Endodermal cell (in vitro differentiated cells): ENCODE measurements around the gene ZBTB20. TPM values are rescaled to one million over a fixed set of nuclear protein-coding genes. Genes with fewer than 3 reads are reported as not detected.

Source experiments
- DNase-seq: peaks from one replicate; pipeline ENCODE4 v3.0.0-alpha.2; 2017
- H3K27ac ChIP-seq: 2 replicates; pipeline ENCODE4 v1.5.1; 2013; ENCODE audit warnings: mild to moderate bottlenecking, low read depth, low read length, moderate library complexity
- H3K27me3 ChIP-seq: 2 replicates; pipeline ENCODE4 v1.6.1; 2013; ENCODE audit warnings: mild to moderate bottlenecking, low read length, moderate library complexity; ENCODE audit not compliant: insufficient read depth, control insufficient read depth, poor library complexity, severe bottlenecking
- H3K36me3 ChIP-seq: 2 replicates; pipeline ENCODE4 v1.7.0; 2013; ENCODE audit warnings: mild to moderate bottlenecking, low read length, moderate library complexity; ENCODE audit not compliant: control insufficient read depth, insufficient read depth
- H3K4me1 ChIP-seq: one replicate; pipeline ENCODE4 v1.7.0; 2013; ENCODE audit warnings: low read length; ENCODE audit not compliant: control insufficient read depth, insufficient read depth
- H3K4me3 ChIP-seq: 2 replicates; pipeline ENCODE4 v1.5.1; 2013; ENCODE audit warnings: mild to moderate bottlenecking, low read length, moderate library complexity
- H3K9ac ChIP-seq: 2 replicates; pipeline ENCODE4 v1.6.1; 2013; ENCODE audit warnings: mild to moderate bottlenecking, low read length, moderate library complexity; ENCODE audit not compliant: poor library complexity, severe bottlenecking; ENCODE audit errors: extremely low read depth
- H3K9me3 ChIP-seq: 2 replicates; pipeline ENCODE4 v1.6.1; 2013; ENCODE audit warnings: mild to moderate bottlenecking, low read length, moderate library complexity; ENCODE audit not compliant: control insufficient read depth
- H3K27ac Mint-ChIP-seq: 2 replicates; pipeline ENCODE4 v1.8.0; 2020; ENCODE audit warnings: mixed read lengths
- H3K27me3 Mint-ChIP-seq: 2 replicates; pipeline ENCODE4 v1.8.0; 2021; ENCODE audit warnings: mild to moderate bottlenecking, mixed read lengths; ENCODE audit not compliant: insufficient read depth
- H3K36me3 Mint-ChIP-seq: 2 replicates; pipeline ENCODE4 v1.8.0; 2020; ENCODE audit warnings: low read depth, mixed read lengths
- H3K4me1 Mint-ChIP-seq: 2 replicates; pipeline ENCODE4 v1.8.0; 2020; ENCODE audit warnings: mixed read lengths
- H3K4me3 Mint-ChIP-seq: 2 replicates; pipeline ENCODE4 v1.8.0; 2020; ENCODE audit warnings: mild to moderate bottlenecking, moderate library complexity, mixed read lengths
- H3K9me3 Mint-ChIP-seq: 2 replicates; pipeline ENCODE4 v1.8.0; 2020; ENCODE audit warnings: mild to moderate bottlenecking, mixed read lengths
- CTCF ChIP-seq: fragments of 200-600 bp; sonication (generic); conservative IDR thresholded peaks from 2 replicates; pipeline ENCODE4 v1.5.0; 2021; ENCODE audit warnings: antibody characterized with exemption, mild to moderate bottlenecking
- WGBS, 2 experiments: methylation state at CpG; one replicate each; pipeline versions ENCODE4 v1.1.5 to v1.1.7; 2013; ENCODE audit warnings: missing lambda C conversion rate in 2 of 2, mixed read lengths in 1 of 2; ENCODE audit not compliant: insufficient coverage in 1 of 2, insufficient read length in 1 of 2; 5-methylcytosine and 5-hydroxymethylcytosine counted together
- total RNA-seq, 2 donors: library from RNA; stranded (reverse); fragmentation: NEBNext Ultra II Directional in 1 of 2; extraction: Animal tissue kit (Norgen Biotek cat#: 25700) in 1 of 2; gene quantifications; 2 replicates in 1 of 2; 3 replicates in 1 of 2; pipeline ENCODE4 v1.2.1, GENCODE V29; 2021

ZBTB20 gene
- total RNA-seq, 2 donors from 2014 or later: 1.6 to 2.9 TPM

- H3K4me3 Mint-ChIP-seq: no peak overlapping the region
- Histone ChIP-seq H3K27me3 (no peaks in the 10 kb centered on the region), H3K9me3 (no peaks in the 10 kb centered on the region), H3K4me3 (no peak overlapping the region), H3K36me3 (no peaks in the 10 kb centered on the region), H3K4me1 (no peaks in the 10 kb centered on the region), H3K27ac (no peak overlapping the region), H3K9ac (no peak overlapping the region)
- H3K4me1 Mint-ChIP-seq: no peaks in the 10 kb centered on the region
- WGBS, 2 experiments: 94% methylated on average over 1 of the region's 1 CpG; no CpG with 5 or more reads in 1 of the 2 experiments
- H3K9me3 Mint-ChIP-seq: peaks cover 4% of the 10 kb centered on the region
- no peak for TF ChIP-seq CTCF
- no peak for DNase-seq
- no peaks in the 10 kb centered on the region for H3K27me3 Mint-ChIP-seq
- no peaks in the 10 kb centered on the region for H3K36me3 Mint-ChIP-seq
- no peak overlapping the region for H3K27ac Mint-ChIP-seq
Measured at GRCh38 chr3:115019900-115020299, 127.2 kb downstream of the ZBTB20 start.

GRCh38 chr3:115018694-115019093 lies 128.4 kb downstream of the ZBTB20 start:
- no peaks in the 10 kb centered on the region for H3K4me1 ChIP-seq
- no peak overlapping the region for H3K4me3 ChIP-seq
- H3K27ac ChIP-seq: no peak overlapping the region
- Mint-ChIP-seq H3K36me3 (no peaks in the 10 kb centered on the region), H3K27me3 (no peaks in the 10 kb centered on the region), H3K9me3 (peaks cover 4% of the 10 kb centered on the region), H3K4me1 (no peaks in the 10 kb centered on the region), H3K4me3 (no peak overlapping the region), H3K27ac (no peak overlapping the region)
- no peak for DNase-seq
- WGBS, 2 experiments: 86 to 94% methylated on average over 1 to 2 of the region's 2 CpGs
- no peaks in the 10 kb centered on the region for H3K27me3 ChIP-seq
- no peaks in the 10 kb centered on the region for H3K36me3 ChIP-seq
- H3K9ac ChIP-seq: no peak overlapping the region
- H3K9me3 ChIP-seq: no peaks in the 10 kb centered on the region
- no peak for TF ChIP-seq CTCF

GRCh38 chr3:115007966-115008365 lies 139.1 kb downstream of the ZBTB20 start:
- H3K9me3 ChIP-seq: no peaks in the 10 kb centered on the region
- H3K27ac ChIP-seq: no peak overlapping the region
- no peaks in the 10 kb centered on the region for H3K36me3 ChIP-seq
- no peak for TF ChIP-seq CTCF
- H3K9me3 Mint-ChIP-seq: no peaks in the 10 kb centered on the region
- H3K27ac Mint-ChIP-seq: no peak overlapping the region
- WGBS, 2 experiments: 93 to 100% methylated on average over 1 of the region's 1 CpG
- H3K27me3 Mint-ChIP-seq: no peaks in the 10 kb centered on the region
- H3K27me3 ChIP-seq: no peaks in the 10 kb centered on the region
- no peaks in the 10 kb centered on the region for H3K36me3 Mint-ChIP-seq
- no peak overlapping the region for H3K9ac ChIP-seq
- H3K4me3 Mint-ChIP-seq: no peak overlapping the region
- no peaks in the 10 kb centered on the region for H3K4me1 Mint-ChIP-seq
- H3K4me3 ChIP-seq: no peak overlapping the region
- H3K4me1 ChIP-seq: no peaks in the 10 kb centered on the region
- DNase-seq: no peak
